ENCODE results near the gene DKK2.

- TF ChIP-seq, protein P1, sequence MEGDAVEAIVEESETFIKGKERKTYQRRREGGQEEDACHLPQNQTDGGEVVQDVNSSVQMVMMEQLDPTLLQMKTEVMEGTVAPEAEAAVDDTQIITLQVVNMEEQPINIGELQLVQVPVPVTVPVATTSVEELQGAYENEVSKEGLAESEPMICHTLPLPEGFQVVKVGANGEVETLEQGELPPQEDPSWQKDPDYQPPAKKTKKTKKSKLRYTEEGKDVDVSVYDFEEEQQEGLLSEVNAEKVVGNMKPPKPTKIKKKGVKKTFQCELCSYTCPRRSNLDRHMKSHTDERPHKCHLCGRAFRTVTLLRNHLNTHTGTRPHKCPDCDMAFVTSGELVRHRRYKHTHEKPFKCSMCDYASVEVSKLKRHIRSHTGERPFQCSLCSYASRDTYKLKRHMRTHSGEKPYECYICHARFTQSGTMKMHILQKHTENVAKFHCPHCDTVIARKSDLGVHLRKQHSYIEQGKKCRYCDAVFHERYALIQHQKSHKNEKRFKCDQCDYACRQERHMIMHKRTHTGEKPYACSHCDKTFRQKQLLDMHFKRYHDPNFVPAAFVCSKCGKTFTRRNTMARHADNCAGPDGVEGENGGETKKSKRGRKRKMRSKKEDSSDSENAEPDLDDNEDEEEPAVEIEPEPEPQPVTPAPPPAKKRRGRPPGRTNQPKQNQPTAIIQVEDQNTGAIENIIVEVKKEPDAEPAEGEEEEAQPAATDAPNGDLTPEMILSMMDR (IDR thresholded peaks at IDR 0.05): no peak
- TF ChIP-seq POLR2A (IDR thresholded peaks at IDR 0.05): no peak
Observed at GRCh38 chr4:106979476-106979875, 56.6 kb downstream of the DKK2 start.
